HEK293T (cell line): Measurements from ENCODE around the gene CHRD.

Experiments
- CTCF ChIA-PET: fragments of 350-600 bp; formaldehyde crosslinking; extraction: SDS; loops from one replicate; lab custom pipeline; 2021; ENCODE audit warnings: antibody characterized with exemption, inconsistent platforms; lab: Yijun Ruan, JAX
- POLR2A ChIA-PET: fragments of 350-600 bp; formaldehyde crosslinking; extraction: SDS; loops from one replicate; lab custom pipeline; 2020; ENCODE audit warnings: antibody characterized with exemption, inconsistent platforms; lab: Yijun Ruan, JAX
- DNase-seq: peaks from one replicate; pipeline ENCODE4 v3.0.0; 2012; ENCODE audit warnings: mixed read lengths; ENCODE audit errors: extremely low spot score
- ARNT ChIP-seq: fragments of 450-650 bp; IDR thresholded peaks from 2 replicates; pipeline ENCODE4 v1.6.1; 2017; ENCODE audit warnings: mild to moderate bottlenecking
- BHLHE40 ChIP-seq: fragments of 450-650 bp; IDR thresholded peaks from 2 replicates; pipeline ENCODE4 v1.6.1; 2016; ENCODE audit warnings: mild to moderate bottlenecking, moderate library complexity, borderline replicate concordance
- CTBP1 ChIP-seq: fragments of 450-650 bp; IDR thresholded peaks from 2 replicates; pipeline ENCODE4 v1.6.1; 2016; ENCODE audit warnings: borderline replicate concordance
- ELF4 ChIP-seq: fragments of 450-650 bp; IDR thresholded peaks from 2 replicates; pipeline ENCODE4 v1.6.1; 2017; ENCODE audit warnings: antibody characterized with exemption
- FOXA1 ChIP-seq: fragments of 450-650 bp; IDR thresholded peaks from 2 replicates; pipeline ENCODE4 v1.6.1; 2016; ENCODE audit warnings: mild to moderate bottlenecking
- FOXK2 ChIP-seq: fragments of 450-650 bp; IDR thresholded peaks from 2 replicates; pipeline ENCODE4 v1.6.1; 2016; ENCODE audit warnings: mild to moderate bottlenecking
- FOXM1 ChIP-seq: fragments of 450-650 bp; IDR thresholded peaks from 2 replicates; pipeline ENCODE4 v1.6.1; 2017; ENCODE audit warnings: mild to moderate bottlenecking, borderline replicate concordance
- HDGF ChIP-seq: fragments of 450-650 bp; IDR thresholded peaks from 2 replicates; pipeline ENCODE4 v1.6.1; 2017; ENCODE audit warnings: antibody characterized with exemption, borderline replicate concordance
- L3MBTL2 ChIP-seq: fragments of 450-650 bp; conservative IDR thresholded peaks from 2 replicates; pipeline ENCODE4 v1.6.1; 2016; ENCODE audit warnings: mild to moderate bottlenecking
- LEF1 ChIP-seq: fragments of 450-650 bp; IDR thresholded peaks from 2 replicates; pipeline ENCODE4 v1.6.1; 2017; ENCODE audit warnings: mild to moderate bottlenecking, borderline replicate concordance
- NFRKB ChIP-seq: fragments of 450-650 bp; IDR thresholded peaks from 2 replicates; pipeline ENCODE4 v1.6.1; 2016; ENCODE audit warnings: mild to moderate bottlenecking, moderate library complexity
- SP1 ChIP-seq: fragments of 450-650 bp; IDR thresholded peaks from 2 replicates; pipeline ENCODE4 v1.6.1; 2017
- SUZ12 ChIP-seq: fragments of 450-650 bp; IDR thresholded peaks from 2 replicates; pipeline ENCODE4 v1.6.1; 2016; ENCODE audit warnings: mild to moderate bottlenecking
- TARDBP ChIP-seq: fragments of 450-650 bp; IDR thresholded peaks from 2 replicates; pipeline ENCODE4 v1.6.1; 2016
- ZNF384 ChIP-seq: fragments of 450-650 bp; IDR thresholded peaks from 2 replicates; pipeline ENCODE4 v1.6.1; 2016
- TF ChIP-seq, protein P1 (sequence below): fragments of 450-650 bp; IDR thresholded peaks from 2 replicates; pipeline ENCODE4 v1.6.1; 2016

The CHRD gene

DNA sequence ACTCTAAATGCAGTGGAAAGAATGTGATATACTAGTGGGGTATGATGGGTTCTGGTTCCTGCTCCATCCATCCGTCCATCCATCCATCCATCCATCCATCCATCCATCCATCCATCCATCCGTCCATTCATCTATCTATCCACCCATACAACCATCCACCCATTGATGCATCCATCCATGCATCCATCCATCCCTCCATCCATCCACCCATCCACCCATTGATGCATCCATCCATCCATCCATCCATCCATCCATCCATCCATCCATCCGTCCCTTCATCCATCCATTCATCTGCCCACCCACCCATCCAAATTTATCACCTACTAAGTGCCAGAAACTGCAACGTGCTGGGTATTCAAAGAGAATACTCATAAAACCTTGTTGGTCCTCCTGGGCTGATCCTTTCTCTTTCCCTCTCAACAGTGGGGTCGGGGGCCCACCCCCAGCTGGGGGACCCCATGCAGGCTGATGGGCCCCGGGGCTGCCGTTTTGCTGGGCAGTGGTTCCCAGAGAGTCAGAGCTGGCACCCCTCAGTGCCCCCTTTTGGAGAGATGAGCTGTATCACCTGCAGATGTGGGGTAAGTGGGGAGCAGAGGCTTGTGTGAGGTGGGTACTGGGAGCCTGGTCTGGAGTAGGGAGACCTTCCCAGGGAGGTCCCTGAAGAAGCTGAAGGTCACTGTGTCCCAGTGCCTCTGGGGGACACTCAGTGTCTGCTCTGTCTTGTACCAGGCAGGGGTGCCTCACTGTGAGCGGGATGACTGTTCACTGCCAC is 8.5 kb downstream of the CHRD start:
- ChIA-PET POLR2A (no interaction called here), CTCF (no interaction called here)
- DNase-seq = no peak
- TF ChIP-seq ARNT (no peak), FOXM1 (no peak), L3MBTL2 (no peak), NFRKB (no peak), ELF4 (no peak)

DNA sequence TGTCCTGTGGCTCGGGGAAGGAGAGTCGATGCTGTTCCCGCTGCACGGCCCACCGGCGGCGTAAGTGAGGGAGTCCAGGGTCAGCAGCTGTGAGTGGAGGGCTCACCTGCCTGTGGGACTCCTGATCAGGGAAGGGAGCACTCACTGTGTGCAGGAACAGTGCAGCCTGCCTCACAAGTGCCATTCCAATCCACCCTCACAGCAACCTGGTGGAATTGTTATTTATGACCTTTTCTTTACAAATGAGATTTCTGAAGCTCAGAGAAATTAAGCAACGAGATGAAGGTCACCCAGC is 9.0 kb downstream of the CHRD start:
- DNase-seq = no peak
- ChIA-PET POLR2A (no interaction called here), CTCF (no interaction called here)
- TF ChIP-seq SUZ12 = no peak

DNA sequence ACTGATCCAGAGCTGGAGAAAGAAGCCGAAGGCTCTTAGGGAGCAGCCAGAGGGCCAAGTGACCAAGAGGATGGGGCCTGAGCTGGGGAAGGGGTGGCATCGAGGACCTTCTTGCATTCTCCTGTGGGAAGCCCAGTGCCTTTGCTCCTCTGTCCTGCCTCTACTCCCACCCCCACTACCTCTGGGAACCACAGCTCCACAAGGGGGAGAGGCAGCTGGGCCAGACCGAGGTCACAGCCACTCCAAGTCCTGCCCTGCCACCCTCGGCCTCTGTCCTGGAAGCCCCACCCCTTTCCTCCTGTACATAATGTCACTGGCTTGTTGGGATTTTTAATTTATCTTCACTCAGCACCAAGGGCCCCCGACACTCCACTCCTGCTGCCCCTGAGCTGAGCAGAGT is 9.5 kb downstream of the CHRD start:
- POLR2A ChIA-PET = no interaction called here
- TF ChIP-seq, protein P1, sequence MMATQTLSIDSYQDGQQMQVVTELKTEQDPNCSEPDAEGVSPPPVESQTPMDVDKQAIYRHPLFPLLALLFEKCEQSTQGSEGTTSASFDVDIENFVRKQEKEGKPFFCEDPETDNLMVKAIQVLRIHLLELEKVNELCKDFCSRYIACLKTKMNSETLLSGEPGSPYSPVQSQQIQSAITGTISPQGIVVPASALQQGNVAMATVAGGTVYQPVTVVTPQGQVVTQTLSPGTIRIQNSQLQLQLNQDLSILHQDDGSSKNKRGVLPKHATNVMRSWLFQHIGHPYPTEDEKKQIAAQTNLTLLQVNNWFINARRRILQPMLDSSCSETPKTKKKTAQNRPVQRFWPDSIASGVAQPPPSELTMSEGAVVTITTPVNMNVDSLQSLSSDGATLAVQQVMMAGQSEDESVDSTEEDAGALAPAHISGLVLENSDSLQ = no peak
- TF ChIP-seq ZNF384 (no peak), ELF4 (no peak), FOXK2 (no peak)
- no peak for DNase-seq
- CTCF ChIA-PET = no interaction called here

DNA sequence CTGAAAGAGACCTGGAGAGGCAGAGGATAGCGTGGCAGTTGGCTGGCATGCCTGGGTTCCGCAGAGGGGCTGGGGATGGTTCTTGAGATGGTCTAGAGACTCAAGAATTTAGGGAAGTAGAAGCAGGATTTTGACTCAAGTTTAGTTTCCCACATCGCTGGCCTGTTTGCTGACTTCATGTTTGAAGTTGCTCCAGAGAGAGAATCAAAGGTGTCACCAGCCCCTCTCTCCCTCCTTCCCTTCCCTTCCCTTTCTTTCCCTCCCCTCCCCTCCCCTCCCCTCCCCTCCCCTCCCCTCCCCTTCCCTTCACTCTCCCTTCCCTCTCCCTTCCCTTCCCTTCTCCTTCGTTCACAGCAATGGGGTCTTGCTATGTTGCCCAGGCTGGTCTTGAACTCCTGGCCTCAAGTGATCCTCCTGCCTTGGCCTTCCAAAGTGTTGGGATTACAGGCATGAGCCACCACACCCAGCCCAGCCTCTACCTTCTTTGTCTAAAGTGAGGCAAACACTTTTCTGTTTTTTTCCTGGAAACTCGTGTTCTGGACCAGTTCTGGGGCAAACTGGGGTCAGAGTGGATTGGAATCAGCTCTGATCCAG is 10.2 kb downstream of the CHRD start:
- TF ChIP-seq FOXM1 (no peak), SP1 (no peak), FOXA1 (no peak)
- DNase-seq = no peak
- POLR2A ChIA-PET = interaction anchor here (1.1 kb wide), 1 partner anchor 18 kb away, joined by 3 read pairs; no protein-coding TSS in a partner anchor
- CTCF ChIA-PET = no interaction called here

DNA sequence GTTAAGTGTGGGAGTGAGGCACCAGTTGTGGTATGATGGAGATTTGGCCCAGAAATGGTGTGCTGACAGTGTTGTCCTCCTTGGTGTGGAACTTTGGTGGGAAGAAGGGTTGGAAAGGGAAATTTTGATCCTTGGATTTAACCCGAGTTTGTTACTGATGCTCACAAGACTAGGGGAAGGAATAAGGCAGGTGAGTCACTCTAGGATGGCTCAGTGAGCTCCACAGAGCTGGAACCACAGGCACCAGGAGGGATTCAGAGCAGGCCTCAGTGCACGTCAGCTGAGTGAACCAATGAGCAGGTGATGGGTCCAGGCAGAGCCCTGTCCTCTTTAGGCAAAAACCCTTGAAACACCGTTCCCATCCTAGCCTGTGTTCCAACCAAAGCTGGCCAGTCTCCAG is 11.4 kb downstream of the CHRD start:
- POLR2A ChIA-PET = no interaction called here
- CTCF ChIA-PET = no interaction called here

DNA sequence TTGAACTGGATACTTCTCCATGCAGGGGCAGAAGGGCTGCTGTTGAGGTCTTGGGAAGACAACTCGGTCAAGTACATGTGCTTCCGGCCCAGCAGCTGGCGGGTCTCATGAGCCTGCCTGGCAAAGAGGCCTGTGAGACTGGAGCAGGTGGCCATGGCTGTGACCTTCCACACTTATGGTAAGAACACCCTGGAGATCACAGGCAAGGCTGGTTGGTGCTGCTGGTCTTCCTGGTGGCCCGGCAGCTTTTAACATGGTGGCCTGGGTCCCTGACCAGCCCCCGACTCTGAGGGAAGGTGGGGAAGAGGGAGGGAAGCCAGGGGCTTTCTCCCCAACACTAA is 15.4 kb downstream of the CHRD start:
- DNase-seq = no peak
- ChIA-PET POLR2A (no interaction called here), CTCF (no interaction called here)
- no peak for TF ChIP-seq CTBP1
- no peak for TF ChIP-seq LEF1
- no peak for TF ChIP-seq ZNF384
- TF ChIP-seq, protein P1 = no peak
- no peak for TF ChIP-seq SUZ12

More for the DNA sequence above, 11.4 kb downstream of the CHRD start:
- DNase-seq = no peak
- TF ChIP-seq ELF4 (no peak), TARDBP (no peak), FOXA1 (no peak), L3MBTL2 (no peak), BHLHE40 (no peak), LEF1 (no peak), ZNF384 (no peak), NFRKB (no peak), SP1 (no peak), SUZ12 (no peak), ARNT (no peak), FOXK2 (no peak), HDGF (no peak), FOXM1 (no peak), CTBP1 (no peak)
- TF ChIP-seq, protein P1 = no peak

DNA sequence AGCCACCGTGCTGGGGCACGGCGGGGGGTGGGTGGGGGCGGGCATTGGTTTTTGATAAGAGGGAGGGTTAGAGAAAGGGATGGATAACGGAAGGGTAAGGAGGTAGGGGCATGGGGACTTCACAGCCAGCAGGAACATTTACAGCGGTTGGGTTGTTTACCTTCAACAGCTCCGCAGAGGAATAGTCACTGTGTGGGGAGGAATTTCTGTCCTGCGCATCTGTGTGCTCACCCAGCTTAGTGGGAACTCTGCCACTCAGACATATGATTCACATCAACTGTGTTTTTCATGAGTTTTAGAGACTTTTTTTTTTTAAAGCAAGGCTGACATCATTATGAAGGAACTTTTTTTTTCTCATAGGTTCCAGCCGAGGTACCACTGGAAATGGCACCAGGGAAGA is 19.6 kb downstream of the CHRD start:
- CTCF ChIA-PET = interaction anchor here (0.7 to 1.1 kb wide), 2 partner anchors 15 to 29 kb away, joined by 3 to 4 read pairs; no protein-coding TSS in a partner anchor
- TF ChIP-seq L3MBTL2 = no peak
- no peak for TF ChIP-seq CTBP1
- TF ChIP-seq ZNF384 = no peak
- no peak for TF ChIP-seq TARDBP
- TF ChIP-seq ELF4 = no peak
- TF ChIP-seq ARNT = no peak
- no peak for TF ChIP-seq SP1
- no peak for TF ChIP-seq FOXM1
- TF ChIP-seq LEF1 = no peak
- TF ChIP-seq FOXK2 = no peak
- POLR2A ChIA-PET = no interaction called here
- DNase-seq = no peak
